Uterus (tissue), 2 donors: ENCODE results near the gene PRL.

Experiments used
- POLR2A ChIP-seq, 2 donors: fragments of 450-650 bp; IDR thresholded peaks; one replicate each; pipeline ENCODE4 v1.6.1; 2016; ENCODE audit warnings: antibody characterized with exemption in 2 of 2, mild to moderate bottlenecking in 1 of 2, moderate library complexity in 1 of 2
- TF ChIP-seq, protein P1 (sequence below), 4 experiments: fragments of 200-600 bp in 2 of 4; fragments of 450-650 bp in 2 of 4; sonication (generic) in 2 of 4; IDR thresholded peaks; one replicate each; pipeline ENCODE4 v1.5.1; 2016 to 2019; ENCODE audit warnings: antibody characterized with exemption in 4 of 4, mild to moderate bottlenecking in 2 of 4, moderate library complexity in 1 of 4

DNA sequence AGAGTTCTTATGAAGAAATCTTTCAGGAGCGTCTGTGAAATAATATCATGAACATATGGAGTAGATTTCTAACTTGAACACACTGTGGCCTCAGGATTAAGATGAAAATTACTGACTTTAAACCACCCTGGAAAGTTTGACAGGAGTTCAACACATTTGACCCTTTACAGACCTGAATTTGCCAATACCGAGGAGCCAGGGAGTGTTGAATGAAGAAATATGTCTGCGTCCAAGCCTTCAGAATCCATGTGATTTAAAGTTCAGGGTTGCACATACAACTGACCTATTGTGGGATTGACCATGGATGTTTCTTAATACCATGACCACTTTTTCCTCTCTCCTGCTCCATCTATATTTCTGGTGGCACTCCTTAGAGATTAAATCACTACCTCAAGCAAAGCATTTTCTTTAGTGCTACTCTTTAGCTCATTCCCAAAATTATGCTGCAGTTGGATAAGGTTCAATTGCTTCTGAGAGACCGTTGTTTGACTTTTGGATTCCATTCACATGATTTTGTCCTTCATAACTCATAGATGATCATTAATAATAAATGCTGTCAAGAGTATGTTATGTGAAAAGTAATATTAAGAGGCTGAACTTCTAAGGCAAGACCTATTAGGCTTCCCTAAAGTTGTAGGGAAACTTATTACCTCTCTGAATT, 57.4 kb downstream of the PRL start:
- TF ChIP-seq, protein P1, sequence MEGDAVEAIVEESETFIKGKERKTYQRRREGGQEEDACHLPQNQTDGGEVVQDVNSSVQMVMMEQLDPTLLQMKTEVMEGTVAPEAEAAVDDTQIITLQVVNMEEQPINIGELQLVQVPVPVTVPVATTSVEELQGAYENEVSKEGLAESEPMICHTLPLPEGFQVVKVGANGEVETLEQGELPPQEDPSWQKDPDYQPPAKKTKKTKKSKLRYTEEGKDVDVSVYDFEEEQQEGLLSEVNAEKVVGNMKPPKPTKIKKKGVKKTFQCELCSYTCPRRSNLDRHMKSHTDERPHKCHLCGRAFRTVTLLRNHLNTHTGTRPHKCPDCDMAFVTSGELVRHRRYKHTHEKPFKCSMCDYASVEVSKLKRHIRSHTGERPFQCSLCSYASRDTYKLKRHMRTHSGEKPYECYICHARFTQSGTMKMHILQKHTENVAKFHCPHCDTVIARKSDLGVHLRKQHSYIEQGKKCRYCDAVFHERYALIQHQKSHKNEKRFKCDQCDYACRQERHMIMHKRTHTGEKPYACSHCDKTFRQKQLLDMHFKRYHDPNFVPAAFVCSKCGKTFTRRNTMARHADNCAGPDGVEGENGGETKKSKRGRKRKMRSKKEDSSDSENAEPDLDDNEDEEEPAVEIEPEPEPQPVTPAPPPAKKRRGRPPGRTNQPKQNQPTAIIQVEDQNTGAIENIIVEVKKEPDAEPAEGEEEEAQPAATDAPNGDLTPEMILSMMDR (IDR thresholded peaks at IDR 0.05): no peak
- TF ChIP-seq POLR2A (IDR thresholded peaks at IDR 0.05): no peak
